Activated CD4-positive, alpha-beta T cell treated with anti-CD3 and anti-CD28 coated beads, Interleukin-10, Interleukin-2, amounts not matched to agents 100 ng/mL and 50 ng/mL, durations not matched to agents 16 hours and 8 hours (primary cell): Measurements from ENCODE around the gene NPTXR.
A peak's percentile ranks its signal among the peaks of the same experiment; 100 is the strongest.
"Not testable (repeated sequence)": the region's sequence is repeated elsewhere in the genome, so short reads cannot be mapped to it uniquely, and the experiment has no call there.

Experiments used
- DNase-seq: peaks from one replicate; pipeline ENCODE4 v3.0.0-alpha.2; 2020

The NPTXR gene

DNA sequence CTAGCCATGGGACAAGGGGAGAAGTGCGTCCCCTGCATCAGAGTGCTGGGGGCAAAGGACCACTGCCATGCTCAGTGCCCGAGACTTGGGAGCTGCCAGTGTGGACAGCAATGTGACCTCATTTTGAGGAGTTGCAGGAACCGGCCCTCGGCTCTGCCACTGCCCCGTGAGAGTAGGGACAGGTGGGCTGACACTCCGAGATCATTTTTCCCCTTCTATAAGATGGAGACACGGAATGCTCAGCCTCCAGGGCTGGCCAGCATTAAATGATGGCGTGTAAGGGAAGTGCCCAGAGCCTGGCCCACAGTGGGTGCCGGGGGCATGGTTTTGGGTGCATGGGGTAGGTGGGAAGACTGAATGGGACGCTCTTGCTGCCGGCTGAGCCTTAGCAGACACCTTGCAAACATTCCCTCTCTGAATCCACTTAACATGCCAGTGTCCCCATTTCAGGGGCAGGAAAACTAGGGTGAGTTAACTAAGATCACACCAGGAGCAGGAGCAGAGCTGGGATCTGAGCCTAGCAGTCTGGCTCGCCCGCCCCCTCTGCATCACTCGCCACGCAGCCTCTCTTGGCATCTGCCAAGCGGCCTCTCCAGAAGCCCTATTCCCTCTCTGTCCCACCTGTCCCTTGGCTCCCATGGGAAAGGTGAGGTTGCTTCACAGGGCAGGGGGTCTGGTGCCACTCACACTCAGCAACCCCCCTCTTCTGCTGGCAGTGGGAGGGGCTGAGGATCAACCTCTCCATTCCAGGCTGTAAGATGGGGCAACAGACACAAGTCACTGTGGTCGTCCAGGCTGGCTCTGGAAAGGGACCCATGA, 13.6 kb downstream of the NPTXR start:
- DNase-seq: no peak

GRCh38 chr22:38829485-38829884, 14.3 kb downstream of the NPTXR start:
- no peak for DNase-seq

DNA sequence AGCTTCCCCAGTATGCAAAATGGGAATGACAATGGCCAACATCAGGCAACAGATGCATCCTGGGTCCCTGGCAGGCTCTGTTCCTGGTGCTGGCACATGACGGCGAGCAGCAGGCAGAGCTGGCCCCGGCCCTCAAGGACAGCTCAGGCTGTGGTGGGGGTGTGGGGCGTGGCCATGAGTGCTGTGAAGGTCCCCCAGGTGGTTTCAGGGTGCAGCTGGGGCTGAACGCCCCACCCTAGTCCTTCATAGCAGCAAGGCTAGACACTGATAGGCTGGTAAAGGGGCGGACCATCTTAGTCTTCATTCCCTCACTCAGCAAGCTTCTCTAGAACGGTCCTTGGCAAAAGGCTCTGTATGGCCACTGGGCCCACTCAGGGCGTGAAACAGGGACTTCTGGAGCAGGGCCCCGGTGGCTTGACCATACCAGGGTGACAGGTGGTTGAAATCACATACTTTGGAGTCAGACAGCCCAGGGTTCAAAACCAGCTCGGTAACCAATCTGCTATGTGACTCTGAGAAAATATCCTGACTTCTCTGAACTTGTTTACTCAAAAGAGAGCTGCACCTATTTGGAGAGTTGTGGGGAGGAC, 15.1 kb downstream of the NPTXR start:
- no peak for DNase-seq

DNA sequence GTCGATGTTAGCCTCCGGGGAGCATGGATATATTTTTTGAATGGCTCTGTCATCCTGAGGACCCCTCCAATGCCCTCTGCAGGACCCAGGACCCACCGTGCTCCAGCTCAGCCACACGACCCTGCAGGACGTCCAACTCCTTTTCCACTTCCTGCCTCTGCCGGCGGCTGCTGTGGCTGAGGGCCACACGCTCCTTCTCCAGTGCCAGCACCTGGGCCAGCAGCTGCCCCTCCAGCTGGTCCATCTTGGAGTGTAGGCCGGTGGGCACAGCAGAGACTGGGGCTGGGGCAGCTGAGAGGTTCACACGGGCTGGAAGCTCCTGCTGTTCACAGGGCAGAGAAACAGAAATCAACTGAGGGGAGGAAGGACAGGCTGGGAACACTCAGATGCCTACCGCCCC, 15.6 kb downstream of the NPTXR start:
- DNase-seq: no peak

DNA sequence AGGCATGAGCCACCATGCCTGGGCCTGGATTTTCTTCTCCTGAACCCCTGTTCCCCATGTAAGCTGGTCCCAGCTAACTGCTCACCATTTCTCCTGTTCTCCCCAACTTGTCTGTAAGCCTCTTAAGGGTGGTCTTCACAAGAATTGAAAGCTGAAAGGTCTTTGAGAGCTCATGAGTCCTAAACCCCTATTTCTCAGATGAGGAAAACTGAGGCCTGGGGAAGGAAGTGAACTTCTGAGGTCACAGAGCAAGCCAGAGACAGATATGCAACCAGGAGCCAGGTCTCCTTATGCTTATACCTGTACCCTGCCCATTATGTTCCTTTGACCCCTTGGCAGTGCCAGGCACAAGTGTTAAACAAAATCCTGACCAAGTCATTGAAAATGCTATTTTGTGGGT, 16.3 kb downstream of the NPTXR start:
- no peak for DNase-seq

DNA sequence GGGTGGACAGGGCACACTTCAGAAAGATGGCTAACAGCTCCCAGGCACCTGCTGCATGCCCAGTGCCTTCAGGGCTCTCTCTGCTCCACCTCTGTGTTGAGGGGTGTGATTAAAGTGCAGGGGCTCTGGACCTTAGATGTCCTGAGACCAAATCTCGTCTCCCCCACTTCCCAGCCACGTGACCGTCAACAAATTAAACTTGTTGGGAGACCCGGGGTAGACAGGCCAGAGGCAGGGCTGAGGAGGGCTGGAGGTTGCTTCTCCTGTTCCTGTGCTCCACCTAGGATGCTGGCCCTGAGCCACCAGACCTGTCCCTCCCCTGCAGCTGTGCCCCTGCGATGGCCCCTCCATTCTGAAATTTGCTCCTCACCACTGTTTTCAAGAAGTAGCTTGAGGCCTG, 17.0 kb downstream of the NPTXR start:
- no peak for DNase-seq

DNA sequence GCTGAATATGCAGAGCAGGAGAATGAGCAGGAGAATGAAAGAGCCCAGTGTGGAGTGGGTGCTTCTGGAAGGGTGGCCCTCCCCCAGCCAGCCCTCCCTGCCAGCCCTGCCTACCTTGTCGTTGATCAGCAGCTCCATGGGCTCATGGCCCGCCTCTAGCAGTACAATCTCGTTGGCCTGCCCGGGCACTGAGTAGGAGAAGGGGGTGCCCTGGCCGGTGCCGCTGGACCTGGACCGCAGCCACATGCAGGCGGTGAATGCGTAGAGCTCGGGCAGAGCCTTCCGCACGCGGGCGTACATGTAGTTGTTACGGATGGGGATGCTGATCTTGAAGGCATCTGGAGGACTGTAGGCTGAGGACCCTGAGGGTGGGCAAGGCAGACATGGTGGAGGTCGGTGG, 17.4 kb downstream of the NPTXR start:
- DNase-seq: no peak

DNA sequence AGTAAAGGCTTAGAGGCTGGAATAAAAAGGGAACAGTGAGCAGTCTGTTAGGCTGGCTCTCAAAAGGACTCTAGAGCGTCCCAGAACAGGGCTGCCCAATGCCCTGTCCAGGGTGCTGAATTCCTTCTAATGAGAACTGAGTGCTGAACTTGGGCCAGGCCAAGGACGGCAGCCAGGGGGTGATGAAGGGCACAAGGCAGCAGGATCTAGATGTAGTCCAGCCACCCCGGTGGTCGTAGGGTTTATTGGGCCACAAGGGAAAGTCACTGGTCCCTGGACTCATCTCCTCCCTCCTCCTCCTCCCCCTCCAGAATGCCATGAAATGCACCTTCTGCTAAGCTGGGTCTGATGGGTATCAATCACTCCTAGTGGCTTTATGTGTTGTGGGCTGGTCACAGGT, 19.2 kb downstream of the NPTXR start:
- DNase-seq: peak; percentile 40

- no peak for DNase-seq
Observed at GRCh38 chr22:38823637-38824036, 20.2 kb downstream of the NPTXR start.

DNA sequence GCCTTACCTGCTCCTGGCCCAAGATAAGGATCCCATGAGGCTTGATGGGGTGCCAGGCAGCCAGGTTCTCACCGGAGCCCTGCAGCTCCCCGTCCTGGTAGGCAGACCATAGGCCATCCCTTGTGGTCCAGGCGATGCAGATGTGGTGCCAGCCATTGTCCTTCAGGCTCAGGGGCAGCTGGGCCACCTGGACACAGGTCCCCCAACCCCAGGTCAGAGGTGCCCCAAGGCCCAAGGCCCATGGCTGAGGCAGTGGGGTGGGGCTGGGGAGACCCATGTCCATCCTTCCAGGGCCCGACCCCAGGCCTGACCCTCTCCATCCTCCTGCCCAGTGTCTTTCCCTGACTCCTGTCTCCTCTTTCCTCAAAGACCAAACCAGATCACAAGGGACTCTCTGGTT, 20.8 kb downstream of the NPTXR start:
- DNase-seq: no peak

DNA sequence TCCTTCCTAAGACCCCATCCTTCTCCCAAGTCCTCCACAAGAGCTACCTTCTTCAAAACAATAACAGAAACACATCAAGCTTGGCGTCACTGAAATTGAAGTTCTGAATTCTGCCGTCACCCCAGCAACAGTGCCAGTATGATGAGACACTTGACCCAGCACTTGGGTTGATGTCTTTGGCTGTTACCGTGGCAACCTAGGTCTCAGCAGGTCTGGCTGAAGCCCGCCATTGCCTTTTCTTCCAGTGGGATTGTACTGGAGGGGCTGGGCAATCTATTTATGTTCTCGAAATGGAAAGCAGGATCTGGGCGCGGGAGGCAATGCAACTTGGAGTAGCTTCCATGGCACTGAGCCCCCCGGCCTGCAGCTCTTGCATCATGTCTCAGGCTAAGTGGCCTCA, 23.8 kb downstream of the NPTXR start:
- no peak for DNase-seq

DNA sequence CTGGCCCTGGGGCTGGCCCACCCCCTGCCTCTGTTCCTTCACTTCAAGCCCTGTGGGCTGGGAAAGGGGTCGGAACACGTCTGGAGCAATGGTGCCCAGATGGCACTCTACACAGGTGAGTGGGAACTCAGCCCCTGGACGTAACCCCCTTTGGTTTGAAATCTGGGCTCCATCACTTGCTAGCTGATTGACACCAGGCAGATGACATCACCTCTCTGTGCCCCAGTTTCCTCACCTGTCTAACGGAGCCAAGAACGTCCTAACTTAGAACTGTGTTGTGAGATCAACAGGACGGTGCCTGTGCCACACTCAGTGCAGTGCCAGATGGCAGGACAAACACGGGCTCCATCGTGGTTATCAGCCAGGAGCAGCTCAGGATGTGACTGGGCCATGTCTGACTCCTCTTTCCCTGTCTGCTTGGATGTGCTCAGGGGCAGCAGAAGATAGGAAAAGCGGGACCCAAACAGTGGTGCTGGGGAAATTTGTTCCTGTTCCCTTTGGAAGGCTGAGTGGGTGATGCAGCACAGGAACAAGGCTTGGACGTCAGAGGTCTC, 24.4 kb downstream of the NPTXR start:
- no peak for DNase-seq

GRCh38 chr22:38817196-38817595, 26.6 kb downstream of the NPTXR start:
- DNase-seq: no peak

GRCh38 chr22:38815842-38816241, 28.0 kb downstream of the NPTXR start:
- no peak for DNase-seq

GRCh38 chr22:38811241-38811640, 32.6 kb downstream of the NPTXR start:
- no peak for DNase-seq

DNA sequence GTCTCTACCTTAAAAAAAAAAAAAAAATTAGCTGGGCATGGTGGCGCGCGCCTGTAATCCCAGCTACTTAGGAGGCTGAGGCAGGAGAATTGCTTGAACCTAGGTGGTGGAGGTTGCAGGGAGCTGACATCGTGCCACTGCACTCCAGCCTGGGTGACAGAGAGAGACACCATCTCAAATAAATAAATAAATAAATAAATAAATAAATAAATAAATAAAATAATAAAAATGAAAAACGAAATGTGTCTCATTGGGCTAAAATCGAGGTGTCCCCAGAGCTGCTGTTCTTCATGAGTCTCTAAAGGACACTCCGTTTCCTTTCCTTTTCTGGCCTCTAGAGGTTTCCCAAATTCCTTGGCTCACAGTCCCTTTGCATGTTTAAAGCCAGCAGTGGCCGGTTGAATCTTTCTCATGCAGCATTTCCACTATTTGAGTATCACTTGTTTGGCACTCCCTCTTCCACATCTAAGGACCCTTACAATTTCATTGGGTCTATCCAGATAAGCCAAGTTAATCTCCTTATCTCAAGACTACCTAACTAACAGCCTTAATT, 38.7 kb downstream of the NPTXR start:
- not testable (repeated sequence) for DNase-seq

- DNase-seq: no peak
Observed at GRCh38 chr22:38802671-38803121, 41.1 kb downstream of the NPTXR start.

DNA sequence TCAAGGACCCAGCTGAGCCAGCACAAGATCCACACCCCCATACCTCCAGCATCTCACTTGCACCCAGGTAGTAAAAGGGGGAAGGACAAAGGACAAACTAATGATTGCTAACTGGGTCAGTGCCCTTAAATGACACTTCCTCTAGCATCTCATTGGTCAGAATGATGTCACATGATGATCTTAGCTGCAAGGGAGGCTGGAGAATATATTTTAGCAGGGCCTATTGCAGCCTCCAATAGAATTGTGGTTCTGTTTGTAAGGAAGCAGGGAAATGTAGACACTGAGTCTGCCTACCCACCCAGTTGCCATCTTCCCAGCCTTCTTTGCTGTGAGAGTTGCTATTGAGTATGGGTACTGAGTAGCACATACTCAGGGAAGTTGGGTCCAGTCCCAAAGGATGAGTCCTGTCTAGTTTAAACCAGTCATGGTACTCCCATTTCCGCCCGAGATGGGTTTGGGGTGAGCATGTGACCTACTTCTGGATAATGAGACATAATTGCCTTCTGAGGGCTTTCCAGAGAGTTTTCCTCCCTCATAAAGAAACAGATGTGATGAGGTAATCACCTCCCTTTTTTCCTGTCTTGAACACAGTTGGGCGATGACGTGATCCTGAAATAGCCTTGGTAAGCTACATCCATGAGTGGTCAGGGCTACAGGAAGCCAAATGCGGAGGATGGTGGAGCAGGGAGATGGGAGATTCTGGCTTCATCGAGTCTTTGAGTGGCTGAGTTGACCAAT, 44.4 kb downstream of the NPTXR start:
- no peak for DNase-seq

DNA sequence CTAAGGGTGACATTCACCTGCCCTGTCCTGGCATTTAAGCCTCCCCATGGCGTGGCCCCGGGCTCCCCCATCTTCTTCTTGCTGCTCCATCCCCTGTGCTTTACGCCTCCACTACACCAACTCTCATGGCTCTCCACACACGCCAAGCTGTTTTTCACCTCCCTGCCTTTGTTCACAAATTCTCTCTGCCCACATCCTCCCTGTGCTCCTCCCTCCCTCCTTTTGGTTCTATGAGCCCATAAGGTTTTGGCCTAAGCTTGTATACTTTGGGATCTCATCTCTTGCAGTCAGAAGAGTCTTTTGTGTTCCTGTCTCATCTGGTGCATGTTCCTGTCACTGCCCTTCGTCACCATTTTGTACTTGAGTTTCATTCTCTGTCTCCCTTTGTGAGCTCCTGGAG, 45.3 kb downstream of the NPTXR start:
- no peak for DNase-seq

DNA sequence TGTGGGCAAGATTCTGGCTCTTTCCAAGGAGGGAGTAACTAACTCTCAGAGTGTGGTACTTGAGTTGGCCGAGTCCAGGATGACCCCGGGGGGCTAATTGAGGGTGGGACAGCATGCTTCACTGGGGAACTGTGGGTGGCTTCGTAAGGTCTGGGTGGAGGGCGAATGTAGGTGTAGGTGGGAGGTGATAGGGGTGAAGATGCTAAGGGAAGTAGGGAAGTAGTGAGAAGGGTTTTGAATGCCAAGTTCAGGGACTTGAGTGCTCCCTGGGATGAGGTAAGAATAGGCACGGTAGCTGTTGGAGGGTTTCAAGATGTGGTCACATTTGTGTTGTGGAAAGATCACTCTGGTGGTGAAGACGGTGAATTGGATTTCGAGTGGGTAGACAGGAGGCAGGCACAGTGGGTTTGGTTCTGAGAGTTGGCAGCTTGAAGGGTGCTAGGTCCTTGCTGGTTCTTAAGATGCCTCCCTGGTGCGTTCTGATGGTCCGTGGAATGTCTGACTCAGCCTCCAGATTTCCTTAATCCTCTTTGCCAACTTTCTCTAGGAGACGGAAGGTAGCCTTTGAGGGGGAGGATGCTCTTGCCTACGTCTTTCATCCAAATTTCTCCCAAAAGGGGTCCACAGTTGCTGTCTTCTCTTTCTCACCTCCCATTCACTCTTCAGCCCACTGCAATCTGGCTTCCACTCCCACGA, 47.4 kb downstream of the NPTXR start:
- no peak for DNase-seq

GRCh38 chr22:38795569-38795968, 48.3 kb downstream of the NPTXR start:
- DNase-seq: no peak

DNA sequence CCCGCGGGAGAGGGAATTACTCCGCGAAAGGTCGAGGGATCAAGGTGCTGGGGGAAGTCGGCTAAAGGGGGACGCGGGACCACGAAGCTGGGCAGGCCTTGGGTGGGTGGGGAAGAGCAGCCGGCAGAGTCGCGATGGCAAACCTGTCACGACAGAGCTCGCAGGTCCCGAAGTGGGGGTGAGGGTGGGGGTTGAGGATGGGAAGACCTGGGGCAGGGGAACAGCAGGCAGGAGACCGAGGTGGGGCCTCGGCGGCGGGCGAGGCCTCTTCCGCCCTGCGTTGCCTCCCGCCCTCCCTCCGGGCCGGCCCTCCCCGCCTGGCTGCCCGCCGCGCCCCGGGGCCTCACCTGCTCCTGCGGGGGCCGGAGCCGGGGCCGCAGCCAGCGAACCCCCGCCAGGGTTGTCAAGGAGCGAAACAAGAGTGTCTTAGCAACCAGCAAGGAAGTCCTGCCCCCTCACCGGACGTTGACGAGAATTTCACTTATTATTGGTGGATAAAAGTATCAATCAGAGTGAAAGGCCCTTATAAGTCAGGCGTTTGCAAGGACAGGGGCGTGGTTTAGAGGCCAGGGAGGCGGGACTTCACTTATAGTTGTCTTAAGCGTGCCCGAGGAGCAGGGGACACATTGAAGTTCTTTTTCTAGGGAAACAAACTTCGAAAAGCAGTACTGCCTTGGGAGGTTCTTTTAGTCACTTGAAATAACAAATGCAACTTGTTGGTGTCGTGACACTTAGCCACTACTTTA, 49.9 kb downstream of the NPTXR start, which contains the start of gene DNAL4:
DNAL4 (minus strand) TSS at position 423 of the 746 bp plus-strand sequence. CDS start 11,412 bp downstream, outside the sequence.
- peak; percentile 97 for DNase-seq
